Activated naive CD8-positive, alpha-beta T cell (primary cell): Measurements from ENCODE around the gene SHOX.

ENCODE experiments used
- H3K27ac Mint-ChIP-seq: one replicate; pipeline ENCODE4 v1.8.0; 2021; ENCODE audit warnings: mixed read lengths
- H3K27me3 Mint-ChIP-seq: one replicate; pipeline ENCODE4 v1.8.0; 2021; ENCODE audit warnings: mixed read lengths
- H3K36me3 Mint-ChIP-seq: one replicate; pipeline ENCODE4 v1.8.0; 2021; ENCODE audit warnings: mixed read lengths
- H3K4me1 Mint-ChIP-seq: one replicate; pipeline ENCODE4 v1.8.0; 2021; ENCODE audit warnings: low read depth, mixed read lengths
- H3K4me3 Mint-ChIP-seq: one replicate; pipeline ENCODE4 v1.8.0; 2021; ENCODE audit warnings: mild to moderate bottlenecking, mixed read lengths
- H3K9me3 Mint-ChIP-seq: one replicate; pipeline ENCODE4 v1.8.0; 2021; ENCODE audit warnings: low read depth, mixed read lengths

SHOX gene

GRCh38 chrX:629230-630006 lies 1.2 kb upstream of the SHOX start:
- Mint-ChIP-seq H3K36me3 (no peaks in the 10 kb centered on the region), H3K27me3 (peaks cover 41% of the 10 kb centered on the region)

GRCh38 chrX:630007-630611 lies 482 bp upstream of the SHOX start:
- no peaks in the 10 kb centered on the region for H3K9me3 Mint-ChIP-seq
- no peaks in the 10 kb centered on the region for H3K36me3 Mint-ChIP-seq
- no peak overlapping the region for H3K4me3 Mint-ChIP-seq
- no peak overlapping the region for H3K27ac Mint-ChIP-seq
- H3K27me3 Mint-ChIP-seq, result peaks cover 37% of the 10 kb centered on the region
- peaks cover 12% of the 10 kb centered on the region for H3K4me1 Mint-ChIP-seq

More at GRCh38 chrX:629230-630006, 1.2 kb upstream of the SHOX start:
- H3K4me1 Mint-ChIP-seq, result peaks cover 16% of the 10 kb centered on the region
- H3K27ac Mint-ChIP-seq, result no peak overlapping the region
- H3K4me3 Mint-ChIP-seq, result peak overlapping the region; percentile 17
- no peaks in the 10 kb centered on the region for H3K9me3 Mint-ChIP-seq

GRCh38 chrX:631802-632365 lies 1.3 kb downstream of the SHOX start:
- Mint-ChIP-seq H3K36me3 (no peaks in the 10 kb centered on the region), H3K27ac (peak overlapping the region; percentile 50), H3K4me3 (no peak overlapping the region), H3K9me3 (no peaks in the 10 kb centered on the region), H3K4me1 (peaks cover 5% of the 10 kb centered on the region), H3K27me3 (peaks cover 32% of the 10 kb centered on the region)

GRCh38 chrX:632366-633042 lies 1.9 kb downstream of the SHOX start:
- Mint-ChIP-seq H3K4me1 (peaks cover 7% of the 10 kb centered on the region), H3K27ac (no peak overlapping the region), H3K36me3 (no peaks in the 10 kb centered on the region), H3K4me3 (no peak overlapping the region), H3K9me3 (no peaks in the 10 kb centered on the region), H3K27me3 (peaks cover 32% of the 10 kb centered on the region)

GRCh38 chrX:633043-633984 lies 2.7 kb downstream of the SHOX start:
- Mint-ChIP-seq H3K4me3 (no peak overlapping the region), H3K4me1 (peaks cover 15% of the 10 kb centered on the region), H3K27me3 (peaks cover 36% of the 10 kb centered on the region), H3K36me3 (no peaks in the 10 kb centered on the region), H3K27ac (peak overlapping the region; percentile 28), H3K9me3 (no peaks in the 10 kb centered on the region)

- H3K4me3 Mint-ChIP-seq, result no peak overlapping the region
- peaks cover 15% of the 10 kb centered on the region for H3K4me1 Mint-ChIP-seq
- H3K27me3 Mint-ChIP-seq, result peaks cover 37% of the 10 kb centered on the region
- no peaks in the 10 kb centered on the region for H3K9me3 Mint-ChIP-seq
- no peak overlapping the region for H3K27ac Mint-ChIP-seq
- no peaks in the 10 kb centered on the region for H3K36me3 Mint-ChIP-seq
Observed at GRCh38 chrX:633985-634958, 3.7 kb downstream of the SHOX start.

GRCh38 chrX:635428-636090 lies 5.0 kb downstream of the SHOX start:
- no peaks in the 10 kb centered on the region for H3K9me3 Mint-ChIP-seq
- H3K27ac Mint-ChIP-seq, result no peak overlapping the region
- H3K4me3 Mint-ChIP-seq, result no peak overlapping the region
- H3K27me3 Mint-ChIP-seq, result peaks cover 38% of the 10 kb centered on the region
- H3K4me1 Mint-ChIP-seq, result peaks cover 15% of the 10 kb centered on the region
- no peaks in the 10 kb centered on the region for H3K36me3 Mint-ChIP-seq

- Mint-ChIP-seq H3K27ac (no peak overlapping the region), H3K4me3 (no peak overlapping the region), H3K27me3 (peaks cover 40% of the 10 kb centered on the region)
Observed at GRCh38 chrX:636981-637659, 6.5 kb downstream of the SHOX start.

GRCh38 chrX:637660-638481 lies 7.3 kb downstream of the SHOX start:
- H3K27ac Mint-ChIP-seq, result no peak overlapping the region

More at GRCh38 chrX:636981-637659, 6.5 kb downstream of the SHOX start:
- Mint-ChIP-seq H3K4me1 (peaks cover 15% of the 10 kb centered on the region), H3K36me3 (no peaks in the 10 kb centered on the region), H3K9me3 (no peaks in the 10 kb centered on the region)

GRCh38 chrX:638482-639131 lies 8.0 kb downstream of the SHOX start:
- Mint-ChIP-seq H3K9me3 (no peaks in the 10 kb centered on the region), H3K27ac (no peak overlapping the region), H3K4me3 (no peak overlapping the region), H3K4me1 (peaks cover 15% of the 10 kb centered on the region), H3K27me3 (peaks cover 32% of the 10 kb centered on the region), H3K36me3 (no peaks in the 10 kb centered on the region)

More at GRCh38 chrX:637660-638481, 7.3 kb downstream of the SHOX start:
- Mint-ChIP-seq H3K9me3 (no peaks in the 10 kb centered on the region), H3K4me1 (peaks cover 15% of the 10 kb centered on the region), H3K4me3 (peak overlapping the region; percentile 11), H3K27me3 (peaks cover 38% of the 10 kb centered on the region), H3K36me3 (no peaks in the 10 kb centered on the region)

GRCh38 chrX:639151-639550 lies 8.6 kb downstream of the SHOX start:
- peaks cover 15% of the 10 kb centered on the region for H3K4me1 Mint-ChIP-seq
- peaks cover 30% of the 10 kb centered on the region for H3K27me3 Mint-ChIP-seq
- no peaks in the 10 kb centered on the region for H3K36me3 Mint-ChIP-seq
- no peaks in the 10 kb centered on the region for H3K9me3 Mint-ChIP-seq
- no peak overlapping the region for H3K4me3 Mint-ChIP-seq
- H3K27ac Mint-ChIP-seq, result no peak overlapping the region
